GM21576 (cell line): ENCODE data around the gene ZNF660.
"Not testable (repeated sequence)": the region's sequence is repeated elsewhere in the genome, so short reads cannot be mapped to it uniquely, and the experiment has no call there.

Source experiments
- ATAC-seq: cut with Tn5 transposase; IDR thresholded peaks from one replicate; pipeline ENCODE4 v1.9.1; 2021; ENCODE audit warnings: mild to moderate bottlenecking, moderate library complexity; ENCODE audit not compliant: unreplicated experiment

The ZNF660 gene

DNA sequence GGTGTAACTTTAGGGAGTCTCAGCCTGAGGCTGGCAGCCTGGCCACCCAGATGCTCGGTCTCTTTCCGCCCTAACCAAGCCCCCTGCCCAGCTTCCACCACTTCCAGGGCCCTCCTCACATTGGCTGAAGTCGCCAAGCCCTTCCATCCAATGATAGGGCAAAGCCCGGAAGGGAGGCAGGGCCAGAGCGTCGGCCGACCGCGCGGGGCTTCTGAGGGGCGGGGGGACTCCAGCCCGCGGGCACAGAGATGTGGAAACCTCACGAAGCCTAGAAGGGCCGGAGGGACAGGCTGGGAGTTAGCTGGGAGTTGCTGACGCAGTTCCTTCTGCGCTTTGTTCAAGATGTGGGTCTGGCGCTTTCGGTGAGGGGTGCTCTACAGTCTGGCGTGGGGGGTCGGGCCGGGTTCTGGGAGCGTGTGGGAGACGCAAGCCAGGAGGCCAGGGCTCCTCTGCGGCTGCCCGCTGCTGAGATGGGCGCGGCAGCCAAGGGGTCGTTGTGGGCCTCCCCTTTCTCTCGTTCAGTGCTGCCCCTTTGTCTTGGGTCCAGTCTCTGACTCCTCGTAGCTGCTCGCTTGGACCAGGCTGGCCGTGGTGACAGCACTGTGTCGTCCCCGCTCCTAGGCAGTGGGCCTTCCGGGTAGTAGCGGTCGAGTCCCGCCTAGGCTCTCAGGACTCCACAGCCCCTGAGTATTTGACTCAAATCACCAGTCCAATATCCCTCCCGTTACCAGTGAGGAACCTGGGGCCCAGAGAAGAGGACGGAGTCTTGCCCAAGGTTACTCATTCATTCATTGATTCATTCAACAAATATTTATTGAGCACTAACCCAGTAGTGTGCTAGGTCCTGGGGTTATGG, at the start of gene ZNF660:
TSS of gene ZNF660 (plus strand) at position 319 of the 856 bp plus-strand sequence. CDS start 9,230 bp downstream, outside the sequence.
- no peak for ATAC-seq

DNA sequence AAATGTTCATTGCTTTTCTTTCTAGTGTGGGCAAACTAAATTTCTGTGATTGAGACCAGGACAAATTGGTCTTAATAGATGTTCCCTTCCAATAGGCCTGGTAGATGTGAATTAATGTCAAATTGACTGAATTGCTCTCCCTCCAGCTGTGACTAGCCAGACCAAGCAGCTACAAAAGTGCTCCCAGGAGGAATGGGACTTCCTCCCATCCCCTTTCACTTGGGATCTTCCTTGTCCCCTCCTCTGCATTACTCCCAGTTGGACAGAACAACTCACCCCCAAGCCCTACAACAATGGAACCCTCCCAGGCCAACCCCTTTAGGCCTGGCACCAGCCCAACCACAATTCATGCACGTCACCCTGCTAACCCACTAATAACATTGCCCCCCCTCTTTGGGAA, 49.4 kb upstream of the ZNF660 start:
- no peak for ATAC-seq

DNA sequence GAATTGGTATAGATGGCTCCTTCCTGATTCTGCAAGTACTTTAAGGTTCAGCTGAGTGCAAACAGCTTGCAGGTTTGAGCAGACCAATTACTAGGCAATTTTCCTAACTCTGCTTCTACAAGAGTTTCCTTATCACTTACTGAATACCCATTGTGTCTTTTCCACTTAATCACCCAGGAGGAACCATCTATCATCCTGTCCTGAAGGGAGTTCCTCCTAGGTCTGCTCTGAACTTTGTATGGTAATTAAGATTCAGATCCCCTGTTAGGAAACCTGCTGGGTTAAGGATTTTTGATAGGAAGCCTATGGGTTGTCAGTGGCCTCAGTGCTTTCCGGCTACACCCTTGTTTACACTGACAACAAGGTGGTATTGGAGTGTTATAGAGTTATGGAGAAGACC, 40.0 kb upstream of the ZNF660 start:
- not testable (repeated sequence) for ATAC-seq

DNA sequence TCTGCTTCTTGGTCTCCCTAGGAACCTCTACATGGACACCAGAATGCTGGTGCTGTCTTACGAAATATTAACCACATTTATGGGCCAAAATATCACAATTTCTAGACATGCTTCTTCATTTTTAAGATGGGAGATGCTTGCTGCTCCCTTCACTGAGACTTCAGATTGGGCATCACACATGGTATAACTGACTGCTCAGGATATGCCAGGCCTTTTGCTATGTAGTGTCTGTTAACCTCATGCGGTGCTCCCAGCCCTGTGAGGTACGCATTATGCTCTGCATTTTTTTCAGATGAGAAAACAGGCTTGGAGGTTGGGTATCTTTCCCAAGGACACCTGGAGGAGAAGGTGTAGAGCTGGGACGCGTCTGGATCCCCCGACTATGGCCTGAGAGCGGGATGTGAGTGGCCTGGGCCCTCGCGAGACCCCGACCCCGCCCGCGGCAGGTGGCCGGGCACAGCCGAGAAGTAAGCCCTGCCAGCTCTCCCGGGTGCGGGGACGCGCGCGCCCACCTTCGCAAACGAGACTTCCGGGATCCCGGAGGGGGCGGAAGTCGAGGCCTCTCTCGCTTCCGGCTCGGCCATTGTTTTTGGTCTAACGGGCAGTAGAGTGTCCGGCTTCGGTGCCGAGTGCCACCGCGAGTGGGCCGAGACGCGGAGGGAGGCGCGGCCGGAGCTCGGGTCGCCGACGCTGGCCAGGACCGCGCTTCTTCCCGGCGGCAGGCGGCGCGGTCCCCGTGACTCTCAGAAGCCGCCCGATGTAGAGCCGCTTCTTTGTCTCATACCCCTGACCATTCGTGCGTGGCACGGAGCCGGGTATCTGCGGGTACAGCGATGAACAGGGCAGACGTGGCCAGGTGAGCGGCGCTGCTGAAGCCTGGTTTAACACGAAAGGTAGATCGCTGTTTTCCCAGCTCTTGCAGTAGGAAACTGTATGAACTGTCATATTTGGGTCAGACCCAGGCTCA, 29.9 kb upstream of the ZNF660 start, which contains the start of gene ZKSCAN7:
TSS of gene ZKSCAN7 (plus strand) at position 568 of the 967 bp plus-strand sequence. CDS start 1,855 bp downstream, outside the sequence.
- ATAC-seq: peak; percentile 57

DNA sequence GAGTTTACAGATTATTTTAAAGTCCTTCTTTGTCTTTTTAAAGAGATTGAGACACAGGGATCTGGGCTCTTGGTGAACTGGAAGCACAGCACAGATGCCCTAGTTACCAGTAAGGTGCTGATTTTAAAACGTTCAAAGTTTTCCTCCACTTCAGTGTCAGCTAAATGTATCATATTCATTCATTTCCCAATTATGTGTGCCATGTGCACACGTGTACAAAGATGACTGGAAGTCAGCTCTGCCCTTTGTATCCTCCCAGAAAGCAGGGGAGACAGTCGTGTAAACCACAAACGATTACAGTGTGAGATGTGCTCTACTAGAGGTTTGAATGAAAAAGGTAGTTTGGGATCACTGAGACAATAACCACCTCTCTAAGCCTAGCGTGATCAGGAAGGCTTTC, 29.0 kb upstream of the ZNF660 start:
- no peak for ATAC-seq

DNA sequence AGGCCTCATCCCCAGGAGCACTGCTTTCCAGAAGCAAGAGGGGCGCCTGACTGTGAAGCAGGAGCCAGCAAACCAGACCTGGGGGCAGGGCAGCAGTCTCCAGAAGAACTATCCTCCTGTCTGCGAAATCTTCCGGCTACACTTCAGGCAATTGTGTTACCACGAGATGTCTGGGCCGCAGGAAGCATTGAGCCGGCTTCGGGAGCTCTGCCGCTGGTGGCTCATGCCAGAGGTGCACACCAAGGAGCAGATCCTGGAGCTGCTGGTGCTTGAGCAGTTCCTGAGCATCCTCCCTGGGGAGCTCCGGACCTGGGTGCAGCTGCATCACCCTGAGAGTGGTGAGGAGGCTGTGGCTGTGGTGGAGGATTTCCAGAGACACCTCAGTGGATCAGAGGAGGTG, 27.7 kb upstream of the ZNF660 start:
- ATAC-seq: no peak

DNA sequence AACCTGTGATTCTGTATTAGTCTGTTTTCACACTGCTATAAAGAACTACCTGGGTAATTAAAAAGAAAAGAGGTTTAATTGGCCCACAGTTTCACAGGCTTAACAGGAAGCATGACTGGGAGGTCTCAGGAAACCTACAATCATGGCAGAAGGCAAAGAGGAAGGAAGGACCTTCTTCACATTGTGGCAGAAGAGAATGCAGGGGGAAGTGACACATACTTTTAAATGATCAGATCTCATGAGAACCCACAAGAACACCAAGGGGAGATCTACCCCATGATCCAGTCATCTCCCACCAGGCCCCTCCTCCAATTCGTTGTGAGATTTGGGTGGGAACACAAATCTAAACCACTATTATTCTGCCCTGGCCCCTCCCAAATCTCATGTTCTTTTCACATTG, 23.7 kb upstream of the ZNF660 start:
- no peak for ATAC-seq

DNA sequence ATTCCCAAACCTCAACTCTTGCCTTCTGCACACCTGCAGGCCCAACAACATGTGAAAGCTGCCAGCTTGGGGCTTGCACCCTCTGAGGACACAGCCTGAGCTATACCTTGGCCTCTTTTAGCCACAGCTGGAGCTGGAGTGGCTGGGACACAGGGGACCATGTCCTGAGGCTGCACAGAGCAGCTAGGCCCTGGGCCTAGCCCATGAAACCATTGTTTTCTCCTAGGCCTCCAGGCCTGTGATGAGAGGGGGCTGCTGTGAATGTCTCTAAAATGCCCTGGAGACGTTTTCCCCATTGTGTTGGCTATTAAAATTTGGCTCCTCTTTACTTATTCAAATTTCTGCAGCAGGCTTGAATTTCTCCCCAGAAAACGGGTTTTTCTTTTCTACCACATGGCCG, 22.6 kb upstream of the ZNF660 start:
- ATAC-seq: no peak

DNA sequence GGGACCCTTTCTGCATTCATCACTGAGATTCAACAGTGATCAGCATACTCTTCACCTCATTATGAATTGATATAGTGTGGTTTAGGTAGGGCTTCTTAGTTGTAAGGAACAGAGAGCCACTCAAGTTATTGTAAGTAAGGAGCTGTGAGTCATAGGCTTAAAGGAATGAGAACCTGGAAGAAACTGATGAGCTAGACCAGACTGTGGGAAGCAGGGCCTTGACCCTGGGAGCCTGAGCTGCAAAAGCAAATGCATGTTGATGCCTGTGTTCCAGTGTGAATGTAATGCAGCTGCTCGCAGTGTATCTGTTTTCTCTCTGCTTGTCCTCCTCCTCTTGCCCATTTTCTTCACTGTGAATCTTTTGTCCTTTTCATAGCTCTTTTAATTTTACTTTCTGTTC, 16.2 kb upstream of the ZNF660 start:
- ATAC-seq: no peak

DNA sequence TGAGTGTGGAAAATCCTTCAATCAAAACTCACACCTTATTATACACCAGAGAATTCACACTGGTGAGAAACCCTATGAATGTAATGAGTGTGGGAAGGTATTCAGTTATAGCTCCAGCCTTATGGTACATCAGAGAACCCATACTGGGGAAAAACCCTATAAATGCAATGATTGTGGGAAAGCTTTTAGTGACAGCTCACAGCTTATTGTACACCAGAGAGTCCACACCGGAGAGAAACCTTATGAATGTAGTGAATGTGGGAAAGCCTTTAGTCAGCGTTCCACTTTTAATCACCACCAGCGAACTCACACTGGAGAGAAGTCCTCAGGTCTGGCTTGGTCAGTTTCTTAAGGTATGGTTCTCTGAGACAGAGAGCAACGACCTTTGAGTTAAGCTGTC, 13.7 kb upstream of the ZNF660 start:
- no peak for ATAC-seq

DNA sequence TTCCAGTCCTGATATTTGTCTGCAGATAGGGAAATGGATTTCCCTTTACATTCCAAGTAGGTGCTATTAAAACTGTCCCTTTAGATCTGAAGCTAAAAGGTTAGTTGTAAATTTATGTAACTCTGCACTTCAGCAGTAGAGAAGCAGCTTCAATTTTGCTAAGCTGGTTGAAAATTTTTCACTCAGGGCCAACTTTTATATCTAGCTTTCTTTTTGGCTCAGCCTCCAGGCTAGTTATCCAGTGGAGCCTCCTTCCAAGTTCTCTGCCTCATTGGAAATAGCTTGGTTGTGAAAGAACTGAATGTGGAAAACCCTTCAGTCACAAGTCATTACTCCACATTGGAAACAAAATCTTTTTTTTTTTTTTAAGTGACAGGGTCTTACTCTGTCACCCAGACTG, 8.2 kb upstream of the ZNF660 start:
- no peak for ATAC-seq

DNA sequence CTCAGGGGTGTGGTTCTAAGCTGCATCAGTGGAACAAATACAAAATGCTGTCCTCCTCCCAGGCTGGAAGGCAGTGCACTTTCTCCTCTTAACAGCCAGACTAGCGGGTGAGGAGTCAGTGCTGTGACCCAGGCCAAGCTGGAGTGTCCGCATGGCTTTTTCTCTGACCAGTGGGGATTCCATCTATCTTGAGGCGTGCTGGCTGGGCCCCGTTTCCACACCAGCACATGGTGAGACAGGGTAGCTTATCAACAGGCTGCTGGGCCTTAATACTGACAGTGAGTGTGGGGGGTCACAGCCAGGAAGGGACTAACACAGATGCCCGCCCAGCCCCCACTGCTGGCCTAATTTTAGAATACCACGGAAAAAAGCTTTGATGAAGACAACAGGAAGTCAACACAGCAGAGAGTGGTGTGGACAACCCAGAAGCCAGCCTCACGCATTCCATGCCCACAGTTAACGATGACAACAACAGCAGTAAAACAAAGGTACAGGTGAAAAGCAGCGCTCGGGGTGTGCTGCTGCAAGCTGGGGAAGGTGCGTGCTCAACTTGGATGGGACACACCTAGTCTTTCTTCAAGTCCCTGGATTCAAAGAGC, 7.3 kb upstream of the ZNF660 start:
- ATAC-seq: not testable (repeated sequence)

DNA sequence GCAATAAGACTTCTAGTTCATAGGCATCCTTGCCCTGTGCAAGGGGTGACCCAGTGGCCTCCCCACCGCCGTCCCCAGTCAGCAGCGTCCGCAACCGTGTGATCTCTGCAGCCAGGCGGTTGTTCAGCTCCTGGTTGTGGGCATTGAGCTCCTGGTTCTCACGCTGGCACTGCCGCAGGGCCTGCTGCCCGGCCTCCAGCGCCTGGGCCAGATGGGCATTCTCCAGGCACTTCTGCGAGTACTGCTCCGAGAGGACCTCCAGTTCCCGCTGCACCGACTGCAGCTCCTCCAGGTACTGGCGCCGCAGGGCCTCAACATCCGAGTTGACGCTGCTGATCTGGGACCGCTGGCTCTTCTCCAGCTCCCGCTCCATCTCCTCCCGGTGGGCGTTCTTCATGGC, 6.4 kb upstream of the ZNF660 start:
- not testable (repeated sequence) for ATAC-seq

DNA sequence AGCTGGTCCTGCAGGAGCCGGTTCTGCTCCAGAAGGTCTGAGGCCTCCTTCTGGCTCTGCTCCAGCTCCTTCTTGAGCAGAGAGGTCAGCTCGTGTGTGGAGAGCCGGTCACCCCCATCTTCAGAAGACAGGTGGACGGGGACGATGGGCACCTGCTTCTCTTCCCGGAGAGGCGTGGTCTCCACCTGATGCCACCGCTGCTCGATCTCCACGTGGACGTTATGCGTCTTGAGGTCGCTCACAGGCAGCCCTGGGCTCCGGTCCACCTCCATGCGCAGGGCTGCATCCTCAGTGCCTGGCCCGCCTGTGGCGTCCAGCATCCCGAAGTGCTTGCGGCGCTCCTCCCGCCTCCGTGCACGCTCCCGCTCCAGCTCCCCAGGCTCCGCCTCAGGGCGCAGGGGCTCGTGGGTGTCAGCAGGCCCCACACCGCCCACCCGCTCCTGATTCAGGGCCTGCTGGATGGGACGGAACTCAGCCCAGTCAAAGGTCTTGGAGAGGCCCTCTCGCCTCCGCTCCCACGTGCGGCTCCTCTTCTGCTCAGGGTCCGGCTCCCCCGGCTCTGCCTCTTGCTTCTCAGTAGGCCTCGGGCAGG, 5.7 kb upstream of the ZNF660 start:
- not testable (repeated sequence) for ATAC-seq

DNA sequence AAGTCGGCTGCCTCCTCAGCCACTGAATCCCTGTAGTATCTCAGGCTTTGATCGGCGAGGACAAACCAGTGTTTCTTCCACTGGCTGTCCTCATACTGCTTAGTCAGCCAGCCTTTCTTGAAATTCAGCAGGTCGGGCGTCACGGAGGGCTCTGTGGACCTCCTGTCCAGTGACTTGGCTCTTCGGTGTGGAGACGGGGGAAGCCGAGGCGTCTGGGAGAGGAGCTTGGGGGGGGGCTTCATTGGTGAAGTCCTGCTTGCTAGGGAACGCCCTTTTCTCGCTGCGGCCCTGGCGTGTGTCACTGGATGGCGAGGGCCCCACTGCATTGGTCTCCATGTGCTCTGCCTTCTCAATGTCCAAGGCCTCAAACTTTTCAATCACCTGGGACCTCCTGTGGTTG, 5.0 kb upstream of the ZNF660 start:
- not testable (repeated sequence) for ATAC-seq

DNA sequence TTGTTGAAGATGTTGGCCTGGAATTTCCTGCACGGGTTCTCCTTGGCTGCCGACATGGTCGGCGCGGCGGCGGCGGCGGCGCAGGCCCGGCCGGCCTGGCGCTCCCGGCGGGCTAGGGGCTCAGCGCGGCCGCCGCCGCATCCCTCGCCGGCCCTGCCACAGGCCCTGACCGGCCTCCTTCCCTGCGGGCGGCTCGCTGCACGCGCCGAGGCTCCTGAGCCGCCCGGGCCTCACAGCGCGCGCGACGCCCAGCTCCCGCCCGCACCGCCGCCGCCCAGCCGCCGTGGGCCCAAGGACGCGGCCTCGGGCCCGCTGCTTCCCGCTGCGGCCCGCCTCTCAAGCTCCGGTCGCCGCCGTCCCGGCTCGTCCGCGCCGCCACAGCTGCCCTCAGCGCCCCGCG, 3.8 kb upstream of the ZNF660 start:
- ATAC-seq: not testable (repeated sequence)

DNA sequence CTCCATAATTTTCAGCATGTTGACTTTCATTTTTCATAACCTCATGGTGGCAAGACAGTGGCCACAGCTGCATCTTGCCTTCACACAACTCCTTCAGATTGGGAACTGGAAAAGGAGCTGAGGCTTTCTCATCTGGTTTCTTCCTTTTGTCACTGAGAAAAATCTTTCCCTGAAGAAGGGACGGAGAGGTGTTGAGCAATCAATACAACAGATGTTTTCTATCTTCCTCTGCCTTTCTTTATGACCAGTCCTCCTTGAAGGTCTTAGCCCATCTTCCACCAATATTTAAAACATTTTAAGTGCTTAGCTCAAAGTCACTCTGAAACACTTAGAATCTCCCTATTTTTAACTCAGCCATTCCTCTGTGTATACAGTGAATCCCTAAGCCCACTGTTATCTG, 11.9 kb downstream of the ZNF660 start:
- no peak for ATAC-seq

DNA sequence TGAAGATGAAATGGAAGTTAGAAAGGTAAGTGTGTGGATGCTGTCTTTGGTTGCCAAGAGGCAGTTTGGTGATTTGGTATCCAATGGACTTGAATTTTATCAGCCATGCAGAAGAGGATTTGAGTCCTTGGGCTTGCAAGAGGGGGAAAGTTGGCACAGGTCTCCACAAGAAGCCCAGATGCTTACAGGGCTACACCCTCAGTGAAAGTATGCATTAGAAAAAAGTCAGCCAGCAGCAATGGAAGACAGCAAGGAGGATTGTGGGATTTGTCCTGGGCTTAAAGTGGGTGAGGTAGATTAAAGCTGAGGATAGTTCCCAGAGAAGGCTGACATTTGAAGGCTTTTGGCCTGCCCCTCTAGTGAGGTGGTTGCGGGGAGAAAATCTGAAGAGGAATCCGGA, 17.0 kb downstream of the ZNF660 start:
- no peak for ATAC-seq

DNA sequence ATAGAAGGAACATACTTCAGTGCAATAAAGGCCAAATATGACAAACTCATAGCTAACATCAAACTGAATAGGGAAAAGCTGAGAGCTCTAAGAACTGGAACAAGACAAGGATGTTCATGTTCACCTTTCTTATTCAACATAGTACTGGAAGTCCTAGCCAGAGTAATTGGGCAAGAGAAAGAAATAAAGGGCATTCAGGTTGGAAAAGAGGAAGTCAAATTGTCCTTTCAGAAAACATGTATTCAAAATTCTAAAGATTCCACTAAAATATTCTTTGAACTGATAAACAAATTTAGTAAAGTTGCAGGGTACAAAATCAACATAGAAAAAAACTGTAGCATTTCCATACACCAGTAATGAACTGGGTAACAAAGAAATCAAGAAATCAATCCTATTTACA, 27.9 kb downstream of the ZNF660 start:
- ATAC-seq: no peak

DNA sequence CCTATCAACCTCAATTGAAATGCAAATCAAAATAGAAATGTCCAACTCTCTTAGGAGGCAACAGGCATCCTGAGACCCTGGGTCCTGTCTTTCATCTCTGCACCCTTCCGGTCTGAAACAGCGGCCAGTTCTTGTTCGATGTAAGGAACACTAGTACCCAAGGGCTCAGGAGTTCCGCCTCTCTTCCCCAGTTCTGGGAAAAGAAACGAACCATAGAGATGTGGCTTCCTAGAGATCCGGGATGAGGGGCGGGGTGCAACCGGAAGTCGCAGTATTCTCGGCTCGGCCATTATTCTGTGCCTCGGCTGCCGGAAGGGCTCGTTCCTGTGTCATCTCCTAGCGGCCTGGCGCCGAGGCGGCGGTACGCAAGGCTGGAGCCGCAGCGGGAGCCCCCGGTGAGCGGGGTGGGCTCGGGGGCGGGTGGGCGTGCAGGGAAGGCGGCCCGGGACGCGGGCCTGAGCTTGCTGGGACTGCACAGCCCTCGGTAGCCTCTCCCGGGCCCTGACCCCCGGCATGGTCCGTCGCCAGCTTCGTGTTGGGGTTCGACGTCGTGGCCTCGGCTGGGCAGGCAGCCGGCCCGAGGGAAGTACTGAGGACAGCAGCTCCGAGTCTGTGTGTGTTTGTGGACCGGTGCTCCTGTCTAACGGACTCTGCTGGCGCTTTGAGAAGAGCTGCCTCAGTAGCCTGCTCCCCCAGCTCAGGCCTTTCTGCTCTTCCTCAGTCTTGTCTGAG, 40.2 kb downstream of the ZNF660 start, which contains the start of gene ZNF197:
TSS of gene ZNF197 (plus strand) at position 288 of the 732 bp plus-strand sequence. CDS start 4,119 bp downstream, outside the sequence.
- ATAC-seq: peak; percentile 93
